Tibial nerve (tissue), 4 donors: Measurements from ENCODE around the gene HNRNPF.

Experiments used
- EP300 ChIP-seq, 2 donors: sonication (generic); formaldehyde crosslinking; IDR thresholded peaks; one replicate each; pipeline ENCODE4 v1.6.1; 2017; ENCODE audit warnings: antibody characterized with exemption in 2 of 2, mild to moderate bottlenecking in 1 of 2
- POLR2A ChIP-seq, 2 donors: fragments of 450-650 bp; IDR thresholded peaks; one replicate each; pipeline ENCODE4 v1.6.1; 2017; ENCODE audit warnings: antibody characterized with exemption in 2 of 2, mild to moderate bottlenecking in 2 of 2, moderate library complexity in 2 of 2
- TF ChIP-seq, protein P1 (sequence below), 5 experiments: fragments of 200-600 bp in 3 of 5; fragments of 450-650 bp in 2 of 5; sonication (generic) in 3 of 5; IDR thresholded peaks; one replicate each; pipeline ENCODE4 v1.5.1; 2016 to 2019; ENCODE audit warnings: antibody characterized with exemption in 5 of 5, mild to moderate bottlenecking in 3 of 5, moderate library complexity in 2 of 5

DNA sequence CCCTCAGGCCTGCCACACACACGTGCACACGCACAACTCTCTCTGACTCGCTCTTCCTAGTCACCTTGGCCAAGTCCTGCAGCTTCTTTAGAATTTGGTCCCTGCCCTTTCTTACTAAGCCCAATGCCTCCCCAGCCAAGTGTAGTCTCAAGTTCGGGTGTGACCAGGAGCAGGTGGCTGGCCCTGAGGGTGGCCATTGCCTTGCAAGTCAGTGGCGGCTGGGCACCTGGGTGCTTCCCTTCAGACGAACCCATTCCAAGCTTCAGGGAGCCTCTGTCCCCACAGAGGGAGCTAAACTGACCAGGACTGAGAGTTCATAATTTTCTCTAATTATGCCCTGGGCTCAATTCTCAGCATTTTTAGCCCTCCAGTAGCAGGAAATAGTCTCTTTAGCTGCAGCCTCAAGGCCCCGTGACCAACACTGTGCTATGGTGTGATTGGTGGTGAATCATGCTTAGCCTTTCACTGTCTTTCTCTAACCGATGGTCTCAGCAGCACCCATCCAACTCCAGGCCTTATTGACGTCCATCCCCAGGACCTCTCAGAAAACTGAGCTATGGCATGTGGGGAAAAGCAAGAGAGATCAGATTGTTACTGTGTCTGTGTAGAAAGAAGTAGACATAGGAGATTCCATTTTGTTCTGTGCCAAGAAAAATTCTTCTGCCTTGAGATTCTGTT, 72.2 kb downstream of the HNRNPF start:
- TF ChIP-seq POLR2A (IDR thresholded peaks at IDR 0.05) = no peak
- TF ChIP-seq, protein P1, sequence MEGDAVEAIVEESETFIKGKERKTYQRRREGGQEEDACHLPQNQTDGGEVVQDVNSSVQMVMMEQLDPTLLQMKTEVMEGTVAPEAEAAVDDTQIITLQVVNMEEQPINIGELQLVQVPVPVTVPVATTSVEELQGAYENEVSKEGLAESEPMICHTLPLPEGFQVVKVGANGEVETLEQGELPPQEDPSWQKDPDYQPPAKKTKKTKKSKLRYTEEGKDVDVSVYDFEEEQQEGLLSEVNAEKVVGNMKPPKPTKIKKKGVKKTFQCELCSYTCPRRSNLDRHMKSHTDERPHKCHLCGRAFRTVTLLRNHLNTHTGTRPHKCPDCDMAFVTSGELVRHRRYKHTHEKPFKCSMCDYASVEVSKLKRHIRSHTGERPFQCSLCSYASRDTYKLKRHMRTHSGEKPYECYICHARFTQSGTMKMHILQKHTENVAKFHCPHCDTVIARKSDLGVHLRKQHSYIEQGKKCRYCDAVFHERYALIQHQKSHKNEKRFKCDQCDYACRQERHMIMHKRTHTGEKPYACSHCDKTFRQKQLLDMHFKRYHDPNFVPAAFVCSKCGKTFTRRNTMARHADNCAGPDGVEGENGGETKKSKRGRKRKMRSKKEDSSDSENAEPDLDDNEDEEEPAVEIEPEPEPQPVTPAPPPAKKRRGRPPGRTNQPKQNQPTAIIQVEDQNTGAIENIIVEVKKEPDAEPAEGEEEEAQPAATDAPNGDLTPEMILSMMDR (IDR thresholded peaks at IDR 0.05) = no peak
- no peak for TF ChIP-seq EP300 (IDR thresholded peaks at IDR 0.05)
